ENCODE measurements around the gene ENDOD1.
"Not testable (repeated sequence)": the region's sequence is repeated elsewhere in the genome, so short reads cannot be mapped to it uniquely, and the experiment has no call there.

The ENDOD1 gene, protein sequence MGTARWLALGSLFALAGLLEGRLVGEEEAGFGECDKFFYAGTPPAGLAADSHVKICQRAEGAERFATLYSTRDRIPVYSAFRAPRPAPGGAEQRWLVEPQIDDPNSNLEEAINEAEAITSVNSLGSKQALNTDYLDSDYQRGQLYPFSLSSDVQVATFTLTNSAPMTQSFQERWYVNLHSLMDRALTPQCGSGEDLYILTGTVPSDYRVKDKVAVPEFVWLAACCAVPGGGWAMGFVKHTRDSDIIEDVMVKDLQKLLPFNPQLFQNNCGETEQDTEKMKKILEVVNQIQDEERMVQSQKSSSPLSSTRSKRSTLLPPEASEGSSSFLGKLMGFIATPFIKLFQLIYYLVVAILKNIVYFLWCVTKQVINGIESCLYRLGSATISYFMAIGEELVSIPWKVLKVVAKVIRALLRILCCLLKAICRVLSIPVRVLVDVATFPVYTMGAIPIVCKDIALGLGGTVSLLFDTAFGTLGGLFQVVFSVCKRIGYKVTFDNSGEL

DNA sequence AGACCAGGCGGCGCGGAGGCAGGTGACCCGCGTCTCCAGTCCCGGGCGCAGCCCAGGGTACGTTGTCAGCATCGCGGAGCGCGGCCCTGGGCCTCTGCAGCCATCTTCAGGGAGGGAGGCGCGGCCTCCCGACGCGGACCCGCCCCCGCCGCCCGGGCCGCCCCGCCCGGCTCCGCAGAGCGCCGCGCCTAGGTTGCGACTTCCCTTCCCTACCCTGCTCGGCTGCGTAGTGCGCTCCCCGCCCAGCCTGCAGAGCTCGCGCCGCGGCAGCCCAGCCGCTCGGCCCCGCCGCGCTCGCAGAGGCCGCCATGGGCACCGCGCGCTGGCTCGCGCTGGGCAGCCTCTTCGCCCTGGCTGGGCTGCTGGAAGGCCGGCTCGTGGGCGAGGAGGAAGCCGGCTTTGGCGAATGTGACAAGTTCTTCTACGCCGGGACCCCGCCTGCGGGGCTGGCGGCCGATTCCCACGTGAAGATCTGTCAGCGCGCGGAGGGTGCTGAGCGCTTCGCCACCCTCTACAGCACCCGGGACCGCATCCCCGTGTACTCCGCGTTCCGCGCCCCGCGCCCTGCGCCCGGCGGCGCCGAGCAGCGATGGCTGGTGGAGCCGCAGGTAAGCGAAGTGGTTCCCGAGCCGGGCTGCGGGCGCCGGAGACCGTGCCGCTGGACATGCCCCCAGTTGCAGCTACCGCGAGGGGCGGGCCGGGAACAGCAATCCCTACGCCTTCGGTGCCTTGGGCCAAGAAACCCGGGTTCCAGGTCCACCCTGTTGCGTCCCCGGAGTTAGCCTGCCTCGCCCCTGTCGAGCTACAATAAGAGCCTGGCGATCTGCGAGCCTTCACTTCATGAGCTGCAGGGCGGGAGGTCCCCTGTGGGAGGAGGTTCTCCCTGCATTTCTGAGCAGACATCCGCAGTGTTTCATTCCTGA, at the start of gene ENDOD1:
Gene ENDOD1 (plus strand): TSS at position 227 of the 923 bp plus-strand sequence. CDS start 82 bp downstream, at position 309.
- DNase-seq = peak; percentile 86

DNA sequence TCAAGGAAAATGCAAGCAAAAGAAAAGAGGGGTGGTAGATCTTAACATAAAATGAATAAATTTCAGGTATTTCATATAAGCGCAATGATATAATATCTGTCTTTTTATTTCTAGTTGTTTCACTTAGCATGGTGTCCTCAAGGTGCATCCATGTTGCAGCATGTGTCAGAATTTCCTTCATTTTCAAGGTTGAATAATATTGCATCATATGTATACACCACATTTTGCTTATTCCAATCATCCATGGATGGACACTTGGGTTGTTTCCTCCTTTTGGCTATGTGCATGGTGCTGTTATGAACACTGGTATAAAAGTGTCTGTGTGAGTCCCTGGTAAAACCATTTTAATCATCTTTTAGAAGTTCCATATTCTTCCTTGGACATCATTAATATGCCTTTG, 47.4 kb upstream of the ENDOD1 start:
- no peak for DNase-seq

GRCh38 chr11:95042906-95043305, 46.7 kb upstream of the ENDOD1 start:
- no peak for DNase-seq

- no peak for DNase-seq
Measured at GRCh38 chr11:95044010-95044409, 45.6 kb upstream of the ENDOD1 start.

DNA sequence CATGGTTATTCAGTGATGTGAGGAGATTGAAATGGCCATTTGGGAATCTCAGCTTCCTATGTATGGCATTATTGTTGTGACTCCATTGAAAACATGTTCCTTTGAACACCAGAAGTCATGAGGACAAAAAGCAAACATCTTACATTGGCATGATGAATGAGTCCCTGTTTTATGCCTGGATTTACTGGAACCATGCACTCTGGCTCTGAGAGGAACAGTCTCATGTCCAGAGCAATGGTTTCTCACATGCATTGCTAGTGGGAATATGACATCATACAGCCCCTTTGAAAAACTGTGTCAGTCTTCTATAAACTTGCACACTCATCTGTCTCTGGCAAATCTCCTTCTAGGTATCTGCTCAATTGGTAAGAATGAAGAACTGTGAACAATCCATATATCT, 43.8 kb upstream of the ENDOD1 start:
- no peak for DNase-seq

GRCh38 chr11:95049122-95049521, 40.5 kb upstream of the ENDOD1 start, which contains the start of gene KDM4F:
Gene KDM4F (plus strand): TSS chr11:95049422.
- DNase-seq = not testable (repeated sequence)

DNA sequence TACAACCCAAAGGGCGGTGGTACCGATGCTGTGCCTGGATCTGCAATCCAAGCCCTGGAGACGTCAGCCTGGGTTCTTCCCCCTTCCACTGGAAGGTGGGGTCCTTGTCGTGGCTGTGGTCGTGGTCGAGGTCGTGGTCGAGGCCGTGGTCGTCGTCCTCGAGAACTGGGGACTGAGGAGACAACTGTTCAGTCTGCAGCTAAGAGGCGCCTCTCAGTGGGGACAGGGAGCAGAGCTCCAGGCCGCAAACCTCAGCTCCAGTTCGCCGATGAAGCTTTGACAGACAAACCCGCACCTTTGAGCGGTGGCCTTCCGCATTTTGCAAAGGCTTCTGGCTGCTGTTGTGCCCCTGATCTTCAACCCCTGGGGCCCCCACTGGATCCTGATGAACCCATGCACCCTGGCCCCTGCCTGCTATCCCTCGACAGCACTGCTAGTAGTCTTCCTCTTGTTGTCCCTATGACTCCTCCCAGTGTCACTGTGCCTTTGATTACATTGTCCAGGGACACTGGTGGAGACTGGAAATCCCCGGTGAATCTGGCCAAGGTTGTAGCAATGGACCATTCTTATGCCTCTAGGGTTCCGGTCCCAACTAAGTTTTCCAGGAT, 38.9 kb upstream of the ENDOD1 start:
- no peak for DNase-seq

DNA sequence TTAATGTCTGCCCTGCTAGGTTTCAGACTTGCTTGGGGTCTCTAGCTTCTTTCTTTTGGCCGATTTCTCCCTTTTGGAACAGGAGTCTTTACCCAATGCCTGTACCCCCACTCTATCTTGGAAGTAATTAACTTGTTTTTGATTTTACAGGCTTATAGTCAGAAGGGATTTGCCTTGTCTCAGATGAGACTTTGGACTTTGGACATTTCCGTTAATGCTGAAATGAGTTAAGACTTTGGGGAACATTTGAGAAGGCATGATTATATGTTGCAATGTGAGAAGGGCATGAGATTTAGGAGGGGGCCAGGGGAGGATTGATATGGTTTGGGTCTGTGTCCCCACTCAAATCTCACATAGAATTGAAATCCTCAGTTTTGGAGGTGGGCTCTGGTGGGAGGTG, 35.3 kb upstream of the ENDOD1 start:
- DNase-seq = no peak

DNA sequence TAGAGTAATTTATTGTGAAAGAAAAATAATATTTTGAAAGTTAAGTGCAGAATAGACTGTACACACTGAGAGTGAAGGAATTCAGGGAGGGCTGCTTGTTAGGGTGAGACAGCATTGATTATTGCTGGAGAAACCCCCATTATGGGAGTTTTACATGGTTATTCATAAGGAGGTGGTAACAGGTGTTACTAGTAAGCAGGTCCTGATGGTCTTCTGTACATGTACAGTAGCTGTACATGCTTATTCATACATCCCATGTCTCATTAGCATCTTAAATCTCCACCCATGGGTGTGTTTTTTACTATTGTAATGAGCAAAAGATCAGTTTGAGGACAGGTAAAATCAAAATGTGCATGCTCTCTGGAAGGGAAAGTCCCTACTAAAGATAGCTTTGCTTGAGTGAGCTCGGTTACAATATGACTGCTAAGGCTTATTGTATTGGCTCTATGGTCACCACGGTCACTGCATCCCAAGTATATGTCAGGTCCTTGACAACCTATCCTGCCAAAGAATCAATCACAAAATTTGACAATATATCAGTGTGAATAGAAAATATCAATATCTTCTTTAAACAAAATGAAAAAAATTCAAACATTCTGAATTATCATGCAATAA, 34.3 kb upstream of the ENDOD1 start:
- DNase-seq = no peak

GRCh38 chr11:95057959-95058358, 31.7 kb upstream of the ENDOD1 start:
- DNase-seq = no peak

GRCh38 chr11:95058621-95059020, 31.0 kb upstream of the ENDOD1 start:
- no peak for DNase-seq

GRCh38 chr11:95059046-95059445, 30.6 kb upstream of the ENDOD1 start:
- no peak for DNase-seq

DNA sequence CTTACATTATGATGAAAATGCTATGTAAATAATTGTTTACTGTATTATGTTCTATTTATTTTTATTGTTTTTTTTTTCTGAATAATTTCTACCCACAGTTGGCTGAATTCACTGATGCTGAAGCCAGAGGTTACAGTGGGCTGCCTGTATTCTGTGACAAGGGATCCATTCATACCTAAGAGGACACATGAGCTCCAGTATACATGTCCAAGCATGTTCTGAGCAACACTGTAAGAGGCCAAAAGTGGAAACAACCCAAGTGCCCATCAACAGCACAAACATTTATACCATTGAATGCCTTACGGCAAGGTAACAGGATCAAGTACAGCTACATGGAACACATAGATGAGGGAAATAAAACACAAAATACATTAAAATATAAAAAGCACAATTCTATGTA, 24.3 kb upstream of the ENDOD1 start:
- DNase-seq = no peak

- DNase-seq = no peak
Measured at GRCh38 chr11:95066716-95067038, 23.0 kb upstream of the ENDOD1 start, which contains the start of gene SRSF8. Gene SRSF8 (plus strand): TSS chr11:95066919. CDS start chr11:95067227, 308 bp downstream.

DNA sequence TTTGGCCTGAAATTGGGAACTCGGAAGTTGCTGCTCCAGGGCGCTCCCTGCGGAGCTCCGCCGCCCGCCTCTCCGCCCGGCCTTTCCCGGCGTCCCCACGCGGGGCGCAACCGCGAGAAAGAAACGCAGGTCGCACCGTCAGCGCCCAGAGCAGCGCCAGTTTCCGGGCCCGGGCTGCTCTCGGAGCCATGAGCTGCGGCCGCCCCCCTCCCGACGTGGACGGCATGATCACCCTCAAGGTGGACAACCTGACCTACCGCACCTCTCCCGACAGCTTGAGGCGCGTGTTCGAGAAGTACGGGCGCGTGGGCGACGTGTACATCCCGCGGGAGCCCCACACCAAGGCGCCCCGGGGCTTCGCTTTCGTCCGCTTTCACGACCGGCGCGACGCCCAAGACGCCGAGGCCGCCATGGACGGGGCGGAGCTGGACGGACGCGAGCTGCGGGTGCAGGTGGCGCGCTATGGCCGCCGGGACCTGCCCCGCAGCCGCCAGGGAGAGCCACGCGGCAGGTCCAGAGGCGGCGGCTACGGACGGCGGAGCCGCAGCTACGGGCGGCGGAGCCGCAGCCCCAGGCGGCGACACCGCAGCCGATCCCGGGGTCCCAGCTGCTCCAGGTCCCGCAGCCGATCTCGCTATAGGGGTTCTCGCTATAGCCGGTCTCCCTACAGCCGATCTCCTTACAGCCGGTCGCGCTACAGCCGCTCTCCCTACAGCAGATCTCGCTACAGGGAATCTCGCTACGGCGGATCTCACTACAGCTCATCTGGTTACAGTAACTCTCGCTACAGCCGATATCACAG, 22.4 kb upstream of the ENDOD1 start:
- DNase-seq = peak; percentile 76

DNA sequence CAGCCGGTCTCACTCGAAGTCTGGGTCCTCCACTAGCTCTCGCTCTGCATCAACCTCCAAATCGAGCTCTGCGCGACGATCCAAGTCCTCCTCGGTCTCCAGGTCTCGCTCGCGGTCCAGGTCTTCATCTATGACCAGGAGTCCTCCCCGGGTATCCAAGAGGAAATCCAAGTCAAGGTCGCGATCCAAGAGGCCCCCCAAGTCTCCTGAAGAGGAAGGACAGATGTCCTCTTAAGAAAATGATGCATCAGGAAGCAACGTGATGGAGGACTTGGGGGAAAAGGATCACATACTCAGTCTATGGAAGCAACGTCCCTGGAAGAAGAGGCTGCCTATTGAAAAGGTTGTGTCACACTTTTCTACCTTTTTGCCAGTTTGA, 21.8 kb upstream of the ENDOD1 start:
- no peak for DNase-seq

DNA sequence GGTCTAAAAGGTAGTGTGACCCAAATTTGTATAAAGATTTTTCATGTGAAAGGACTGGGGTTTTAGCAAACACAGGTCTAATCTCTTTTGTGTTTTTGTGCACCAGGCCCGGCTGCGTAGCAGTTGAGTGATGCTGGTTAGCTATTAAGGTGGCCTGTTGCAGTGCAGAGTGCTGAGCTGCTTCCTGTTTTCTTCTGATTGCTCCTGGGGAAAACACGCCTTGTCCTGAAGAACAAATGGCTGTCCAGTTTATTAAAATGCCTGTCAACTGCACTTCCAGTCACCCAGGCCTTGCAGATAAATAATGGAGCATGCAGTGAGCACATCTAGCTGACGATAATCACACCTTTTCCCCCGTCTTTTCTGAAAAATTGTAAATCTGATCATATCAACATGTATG, 21.1 kb upstream of the ENDOD1 start:
- peak; percentile 91 for DNase-seq

GRCh38 chr11:95070471-95070870, 19.2 kb upstream of the ENDOD1 start:
- no peak for DNase-seq

DNA sequence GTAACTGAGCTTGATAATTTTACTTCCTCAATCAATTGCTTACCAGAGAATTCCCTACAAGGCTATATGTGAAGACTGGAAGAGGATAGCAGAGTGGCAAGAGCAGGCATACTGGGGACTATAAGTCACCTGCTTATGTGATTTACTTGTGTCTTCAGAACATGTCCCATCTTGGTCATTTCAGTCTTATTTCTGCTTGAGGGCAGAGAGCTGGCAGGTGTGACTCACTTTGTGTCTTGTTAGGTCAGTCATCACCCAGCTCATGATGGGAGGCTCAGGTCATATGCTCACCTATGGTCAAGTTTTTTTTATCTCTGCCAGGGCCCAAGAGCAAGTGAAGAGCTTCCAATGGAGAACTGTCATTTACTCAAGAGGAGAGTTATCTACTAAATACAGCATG, 16.7 kb upstream of the ENDOD1 start:
- DNase-seq = no peak

GRCh38 chr11:95074792-95075563, 14.7 kb upstream of the ENDOD1 start:
- no peak for DNase-seq

GRCh38 chr11:95076416-95076815, 13.2 kb upstream of the ENDOD1 start:
- DNase-seq = no peak
